ENCODE results near the gene ALG1.

Gene ALG1

GRCh38 chr16:5071681-5072333, at the start of gene ALG1:
Gene ALG1, plus strand, starts transcription at chr16:5071843. Its CDS starts 7 bp downstream, at chr16:5071850.
- ATAC-seq, result peak; percentile 95
- TF ChIP-seq SNAI2 (CRISPR knock-in tag; IDR thresholded peaks at IDR 0.05), result 0 out of 2 replicates have a peak, but pooled peaks have one; percentile 59
- 0 out of 2 replicates have a peak, but pooled peaks have one; percentile 31 for TF ChIP-seq ZNF565 (CRISPR knock-in tag; conservative IDR thresholded peaks at IDR 0.05; ENCODE audit: low read depth)
- TF ChIP-seq CSRNP3 (CRISPR knock-in tag; IDR thresholded peaks at IDR 0.05), result no peak

GRCh38 chr16:5022521-5022920, 49.1 kb upstream of the ALG1 start:
- ATAC-seq, result no peak
- no peak for TF ChIP-seq ZNF8 (CRISPR knock-in tag; IDR thresholded peaks at IDR 0.05)
- no peak for TF ChIP-seq BACH2 (CRISPR knock-in tag; IDR thresholded peaks at IDR 0.05; ENCODE audit: borderline replicate concordance)
- TF ChIP-seq TSHZ2 (CRISPR knock-in tag; IDR thresholded peaks at IDR 0.05), result no peak
- TF ChIP-seq ZFP3 (CRISPR knock-in tag; IDR thresholded peaks at IDR 0.05), result no peak
- no peak for TF ChIP-seq ZFP30 (CRISPR knock-in tag; IDR thresholded peaks at IDR 0.05)
- no peak for TF ChIP-seq ZNF70 (CRISPR knock-in tag; IDR thresholded peaks at IDR 0.05)
- no peak for TF ChIP-seq TCF4 (CRISPR knock-in tag; IDR thresholded peaks at IDR 0.05; ENCODE audit: borderline replicate concordance)
- TF ChIP-seq ZNF565 (CRISPR knock-in tag; conservative IDR thresholded peaks at IDR 0.05; ENCODE audit: low read depth), result no peak
- TF ChIP-seq PATZ1 (CRISPR knock-in tag; IDR thresholded peaks at IDR 0.05; ENCODE audit: borderline replicate concordance), result no peak
- TF ChIP-seq OSR1 (CRISPR knock-in tag; IDR thresholded peaks at IDR 0.05), result no peak
- TF ChIP-seq GLIS3 (CRISPR knock-in tag; IDR thresholded peaks at IDR 0.05), result no peak

GRCh38 chr16:5024632-5025031, 47.0 kb upstream of the ALG1 start:
- TF ChIP-seq RARB (CRISPR knock-in tag; IDR thresholded peaks at IDR 0.05), result no peak
- TF ChIP-seq CREB5 (CRISPR knock-in tag; IDR thresholded peaks at IDR 0.05; ENCODE audit: low read depth), result no peak
- no peak for TF ChIP-seq PATZ1 (CRISPR knock-in tag; IDR thresholded peaks at IDR 0.05; ENCODE audit: borderline replicate concordance)
- no peak for TF ChIP-seq ZNF70 (CRISPR knock-in tag; IDR thresholded peaks at IDR 0.05)
- TF ChIP-seq ZNF8 (CRISPR knock-in tag; IDR thresholded peaks at IDR 0.05), result no peak
- no peak for TF ChIP-seq ISL1 (CRISPR knock-in tag; IDR thresholded peaks at IDR 0.05)
- no peak for TF ChIP-seq BACH2 (CRISPR knock-in tag; IDR thresholded peaks at IDR 0.05; ENCODE audit: borderline replicate concordance)
- TF ChIP-seq ESRRG (CRISPR knock-in tag; IDR thresholded peaks at IDR 0.05), result no peak
- no peak for TF ChIP-seq TSHZ2 (CRISPR knock-in tag; IDR thresholded peaks at IDR 0.05)
- TF ChIP-seq ZC3H10 (CRISPR knock-in tag; IDR thresholded peaks at IDR 0.05), result no peak
- no peak for TF ChIP-seq GLIS3 (CRISPR knock-in tag; IDR thresholded peaks at IDR 0.05)
- TF ChIP-seq TOX (CRISPR knock-in tag; IDR thresholded peaks at IDR 0.05; ENCODE audit: borderline replicate concordance), result no peak
- TF ChIP-seq CSRNP3 (CRISPR knock-in tag; IDR thresholded peaks at IDR 0.05), result no peak
- no peak for TF ChIP-seq ZFP3 (CRISPR knock-in tag; IDR thresholded peaks at IDR 0.05)
- no peak for TF ChIP-seq CSDC2 (CRISPR knock-in tag; IDR thresholded peaks at IDR 0.05)
- TF ChIP-seq SNAI2 (CRISPR knock-in tag; IDR thresholded peaks at IDR 0.05), result no peak
- no peak for TF ChIP-seq ZNF565 (CRISPR knock-in tag; conservative IDR thresholded peaks at IDR 0.05; ENCODE audit: low read depth)
- TF ChIP-seq ZFP30 (CRISPR knock-in tag; IDR thresholded peaks at IDR 0.05), result no peak
- TF ChIP-seq TCF4 (CRISPR knock-in tag; IDR thresholded peaks at IDR 0.05; ENCODE audit: borderline replicate concordance), result no peak
- ATAC-seq, result peak; percentile 64

Measured in SK-N-SH treated with all-trans-retinoic acid at 6 μM for 48 hours (cell line).